NCI-H524 treated with DMSO at 0.1 percent for 48 hours (cell line): ENCODE results near the gene MARCHF3.
"Not testable (repeated sequence)": the region's sequence is repeated elsewhere in the genome, so short reads cannot be mapped to it uniquely, and the experiment has no call there.

Experiments used
- DNase-seq: peaks from one replicate; lab custom pipeline; 2025; lab: John Stamatoyannopoulos, UW

Gene MARCHF3

DNA sequence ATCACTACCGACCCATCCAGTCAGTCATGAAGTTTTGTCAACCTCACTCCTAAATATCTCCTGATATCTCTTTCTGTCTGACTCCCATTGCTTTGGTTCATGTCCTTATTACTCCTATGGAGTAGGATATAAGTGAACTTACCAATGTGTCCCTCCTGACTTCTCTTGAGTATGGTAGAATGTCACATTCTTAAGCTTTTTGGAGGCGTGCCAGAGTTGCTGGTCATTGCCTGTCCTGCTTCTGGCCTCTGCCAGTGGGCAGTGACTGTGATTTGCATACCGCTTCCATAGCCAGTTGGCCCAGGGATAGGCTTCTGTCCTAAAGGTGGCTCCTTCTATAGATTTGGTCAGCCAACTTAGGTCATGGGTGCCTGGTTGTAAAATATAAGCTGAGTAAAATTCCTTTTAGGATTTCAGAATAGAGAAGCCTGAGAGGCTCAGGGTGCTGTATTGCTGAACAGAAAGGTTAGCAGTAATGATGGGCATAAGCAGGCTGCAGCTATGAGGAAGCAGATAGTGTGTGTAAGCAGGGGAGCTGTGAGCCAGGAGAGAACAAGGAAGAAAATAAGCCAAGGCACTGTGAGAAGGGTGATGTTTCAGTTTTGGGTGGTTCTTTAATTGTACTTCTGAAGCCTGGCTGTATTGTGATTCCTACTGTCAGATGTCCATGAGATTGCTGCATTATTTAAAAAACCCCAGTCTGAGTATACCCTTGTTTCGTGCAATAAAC is 16.1 kb upstream of the MARCHF3 start:
- DNase-seq: no peak

- no peak for DNase-seq
Measured at GRCh38 chr5:127042593-127042992, 12.2 kb upstream of the MARCHF3 start.

- no peak for DNase-seq
Measured at GRCh38 chr5:127041571-127041970, 11.2 kb upstream of the MARCHF3 start.

DNA sequence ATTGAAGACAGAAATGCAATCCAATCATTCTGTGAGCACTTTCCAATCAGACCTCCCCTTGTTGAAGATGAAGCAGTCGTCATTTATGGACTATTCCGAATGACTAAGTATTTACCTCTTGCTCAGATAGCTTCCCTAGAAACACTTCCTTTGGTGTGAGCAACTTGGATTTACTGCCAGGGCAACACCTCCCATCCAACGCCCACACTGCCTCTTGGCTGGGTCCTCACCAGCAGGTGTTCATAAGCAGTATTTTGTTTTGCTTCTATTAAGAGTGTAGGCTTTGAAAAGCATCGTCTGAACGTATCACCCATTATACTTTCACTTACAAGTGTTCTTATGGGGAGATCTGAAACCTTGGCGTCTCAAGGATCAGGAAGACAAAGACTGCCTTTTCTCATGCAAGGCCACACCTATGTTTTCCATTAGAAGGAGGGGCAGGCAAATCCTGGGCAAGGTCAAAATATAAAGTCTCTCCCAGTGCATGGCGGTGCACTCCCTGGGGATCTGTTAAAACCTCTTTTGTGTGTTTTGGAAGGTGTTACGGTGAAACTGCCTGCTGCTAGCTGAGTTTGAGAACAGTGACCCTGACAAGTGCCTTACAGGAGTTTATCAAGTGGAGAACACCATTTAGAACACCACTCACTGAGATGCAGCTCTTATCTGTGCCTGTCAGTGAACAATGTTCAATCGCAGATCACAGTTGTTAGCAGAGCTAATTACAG is 10.6 kb upstream of the MARCHF3 start:
- no peak for DNase-seq

DNA sequence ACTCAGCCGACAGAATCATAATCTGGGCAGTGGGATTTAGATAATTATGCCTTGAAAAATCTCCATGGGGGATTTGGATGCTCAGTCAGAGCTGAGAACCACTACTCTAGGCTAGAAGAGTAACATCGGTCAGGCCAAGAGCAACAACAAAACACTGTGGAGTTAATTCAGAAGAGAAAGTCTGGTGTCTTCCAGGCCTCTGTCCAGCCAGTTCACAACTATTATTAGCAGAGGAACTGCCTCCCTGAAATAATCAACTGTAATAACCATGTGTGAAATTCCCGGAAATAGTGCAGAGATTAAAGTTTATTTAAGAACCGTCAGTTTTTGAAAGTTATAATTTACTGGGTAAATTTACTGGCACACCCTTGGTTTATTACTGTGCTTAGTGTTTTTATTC is 8.2 kb upstream of the MARCHF3 start:
- no peak for DNase-seq

GRCh38 chr5:127031863-127032232 is 1.5 kb upstream of the MARCHF3 start:
- DNase-seq: no peak

- DNase-seq: no peak
Measured at GRCh38 chr5:127031147-127031862, 947 bp upstream of the MARCHF3 start.

- DNase-seq: no peak
Measured at GRCh38 chr5:127029581-127030258, 638 bp downstream of the MARCHF3 start.

GRCh38 chr5:127028822-127029457 is 1.4 kb downstream of the MARCHF3 start:
- peak; percentile 22 for DNase-seq

DNA sequence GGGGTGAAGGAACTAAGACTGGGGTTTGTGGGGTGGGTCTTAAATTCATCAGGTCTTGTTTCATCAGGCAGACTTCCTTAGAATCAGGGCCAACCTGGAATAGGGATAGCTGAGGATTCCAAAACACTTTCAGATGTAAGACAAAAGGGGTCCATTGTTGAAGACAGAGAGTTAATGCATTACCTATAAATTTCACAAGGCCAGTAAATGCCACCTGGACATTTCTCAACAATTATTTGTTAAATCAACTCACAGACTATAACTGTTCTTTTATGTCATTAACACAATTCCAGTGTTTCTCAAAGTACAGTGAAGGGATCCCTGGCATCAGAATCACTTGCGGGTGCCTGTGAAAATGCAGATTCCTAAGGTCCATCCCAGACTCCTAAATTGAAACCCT is 2.8 kb downstream of the MARCHF3 start:
- DNase-seq: no peak

DNA sequence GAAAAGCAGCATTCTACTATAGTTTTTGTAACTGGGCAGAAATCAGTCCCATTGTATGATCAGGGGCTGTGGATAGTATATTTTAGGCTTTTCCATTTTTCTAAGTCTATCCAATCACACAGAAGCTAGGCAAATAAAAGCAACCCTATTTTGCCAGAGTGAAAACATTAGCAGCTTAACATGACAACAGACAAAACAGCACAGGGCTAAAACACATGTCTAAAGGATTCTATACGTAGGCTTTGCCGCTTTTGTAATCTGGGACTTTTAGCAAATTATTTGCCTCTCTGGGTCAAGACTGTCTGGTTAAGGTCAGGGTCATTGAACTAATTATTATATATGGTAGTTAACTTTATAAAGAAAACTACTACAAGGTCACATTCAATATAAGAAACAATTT is 4.2 kb downstream of the MARCHF3 start:
- no peak for DNase-seq

DNA sequence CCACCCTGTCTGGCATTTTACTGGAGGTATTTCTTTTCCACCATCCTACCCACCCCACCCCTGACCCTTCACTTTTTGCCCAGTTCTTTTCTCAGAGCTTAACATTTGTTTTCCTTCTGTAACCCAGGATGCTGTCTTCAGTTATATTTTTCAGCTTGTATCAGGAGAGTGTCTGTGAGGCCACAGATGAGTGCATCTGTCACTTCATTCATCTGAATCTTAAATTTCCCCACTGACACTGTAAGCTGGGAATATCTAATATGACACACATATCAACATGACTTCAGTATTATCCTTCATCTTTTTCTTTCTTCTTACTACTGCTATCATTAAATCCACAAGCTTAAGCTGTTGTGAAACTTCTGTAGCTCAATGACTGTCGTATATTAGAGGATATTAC is 4.9 kb downstream of the MARCHF3 start:
- DNase-seq: no peak

DNA sequence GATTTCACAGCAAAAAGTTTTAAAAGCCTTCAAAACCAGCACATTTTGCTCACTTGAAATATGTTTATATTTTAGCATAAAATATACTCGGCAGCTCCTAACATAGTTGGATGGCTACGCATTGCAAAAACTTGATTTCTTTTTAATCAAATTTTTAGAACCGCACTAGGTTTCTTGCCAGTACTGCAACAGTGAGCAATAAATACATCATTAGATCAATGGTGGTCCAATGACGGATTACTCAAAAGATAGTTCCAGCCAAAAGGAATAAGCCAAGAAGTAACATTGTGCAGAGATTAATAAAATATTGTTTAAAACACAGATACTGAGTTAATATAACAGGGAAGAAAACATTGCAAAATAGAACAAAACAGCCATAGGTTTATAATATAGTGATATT is 5.5 kb downstream of the MARCHF3 start:
- DNase-seq: no peak

- not testable (repeated sequence) for DNase-seq
Measured at GRCh38 chr5:127023552-127024191, 6.7 kb downstream of the MARCHF3 start.

GRCh38 chr5:127022846-127023245 is 7.5 kb downstream of the MARCHF3 start:
- DNase-seq: no peak

DNA sequence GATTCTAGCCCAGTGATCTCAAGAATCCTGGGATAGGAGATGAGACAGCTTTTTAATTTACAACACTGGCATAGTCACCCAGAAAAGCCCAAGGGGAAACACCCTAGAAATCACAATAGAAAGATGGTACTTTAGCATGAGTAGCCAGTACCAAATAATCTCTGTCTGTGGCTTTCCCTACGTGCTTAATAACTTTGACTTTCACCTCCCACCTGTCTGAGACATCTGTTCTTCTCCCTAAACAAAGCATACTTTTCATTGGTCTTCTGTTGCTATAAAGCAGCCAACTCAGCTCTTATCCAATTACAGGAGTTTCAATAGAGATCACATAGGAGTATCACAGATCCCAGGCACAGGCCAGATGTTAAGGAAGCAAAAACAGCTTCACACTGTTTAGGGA is 10.4 kb downstream of the MARCHF3 start:
- DNase-seq: peak; percentile 96

DNA sequence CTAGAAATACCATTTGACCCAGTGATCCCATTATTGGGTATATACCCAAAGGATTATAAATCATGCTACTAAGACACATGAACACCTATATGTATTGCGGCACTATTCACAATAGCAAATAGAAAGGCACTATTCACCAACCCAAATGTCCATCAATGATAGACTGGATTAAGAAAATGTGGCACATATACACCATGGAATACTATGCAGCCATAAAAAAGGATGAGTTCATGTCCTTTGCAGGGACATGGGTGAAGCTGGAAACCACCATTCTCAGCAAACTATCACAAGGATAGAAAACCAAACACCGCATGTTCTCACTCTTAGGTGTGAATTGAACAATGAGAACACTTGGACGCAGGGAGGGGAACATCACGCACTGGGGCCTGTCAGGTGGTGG is 13.6 kb downstream of the MARCHF3 start:
- not testable (repeated sequence) for DNase-seq

DNA sequence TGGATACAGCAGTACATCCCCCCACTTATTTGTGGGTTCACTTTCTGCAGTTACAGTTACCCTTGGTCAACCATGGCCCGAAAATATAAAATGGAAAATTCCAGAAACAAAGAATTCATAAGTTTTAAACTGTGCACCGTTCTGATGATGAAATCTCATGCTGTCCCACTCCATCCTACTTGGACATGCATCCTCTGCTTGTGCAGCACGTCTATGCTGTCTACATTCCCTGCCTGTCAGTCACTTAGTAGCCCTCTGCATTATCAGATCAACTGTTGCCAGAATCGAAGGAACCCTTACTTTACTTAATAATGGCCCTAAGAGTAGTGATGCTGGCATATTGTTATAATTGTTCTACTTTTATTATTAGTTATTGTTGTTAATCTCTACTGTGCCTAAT is 14.6 kb downstream of the MARCHF3 start:
- DNase-seq: no peak

- DNase-seq: no peak
Measured at GRCh38 chr5:127014573-127014972, 15.8 kb downstream of the MARCHF3 start.

DNA sequence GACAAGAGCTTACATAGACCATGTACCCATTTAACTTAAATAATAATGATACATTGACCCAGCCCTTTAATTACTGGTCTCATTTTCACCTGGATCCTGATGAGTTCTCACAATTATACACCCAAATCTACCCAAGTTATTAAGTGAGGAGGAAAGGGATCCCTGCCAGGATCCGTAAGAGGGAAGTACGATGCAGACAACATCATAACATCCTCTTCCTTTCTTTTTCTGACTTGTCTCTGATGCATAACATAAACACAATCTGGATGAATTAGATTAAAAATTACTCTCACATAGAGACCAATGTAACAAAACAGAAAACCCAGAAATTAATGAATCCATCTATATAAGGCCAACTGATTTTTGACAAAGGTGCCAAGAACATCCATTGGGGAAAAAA is 17.0 kb downstream of the MARCHF3 start:
- no peak for DNase-seq

GRCh38 chr5:127012916-127013315 is 17.4 kb downstream of the MARCHF3 start:
- no peak for DNase-seq
